ENCODE measurements around the gene CCDC69.
A peak's percentile ranks its signal among the peaks of the same experiment; 100 is the strongest.
"Not testable (repeated sequence)": the region's sequence is repeated elsewhere in the genome, so short reads cannot be mapped to it uniquely, and the experiment has no call there.

Gene CCDC69

GRCh38 chr5:151244206-151244605 lies 20.3 kb upstream of the CCDC69 start:
- no peak for DNase-seq

- no peak for DNase-seq
These were observed 19.7 kb upstream of the CCDC69 start for GRCh38 chr5:151243564-151243963.

GRCh38 chr5:151243127-151243526 lies 19.2 kb upstream of the CCDC69 start:
- DNase-seq: no peak

GRCh38 chr5:151240924-151241635 lies 17.2 kb upstream of the CCDC69 start:
- peak; percentile 37 for DNase-seq

GRCh38 chr5:151240268-151240835 lies 16.5 kb upstream of the CCDC69 start:
- not testable (repeated sequence) for DNase-seq

- peak; percentile 77 for DNase-seq
These were observed 15.5 kb upstream of the CCDC69 start for GRCh38 chr5:151239237-151239861.

- DNase-seq: no peak
These were observed 14.4 kb upstream of the CCDC69 start for GRCh38 chr5:151238303-151238741.

- DNase-seq: no peak
These were observed 13.8 kb upstream of the CCDC69 start for GRCh38 chr5:151237685-151238084.

- no peak for DNase-seq
These were observed 13.0 kb upstream of the CCDC69 start for GRCh38 chr5:151236888-151237287.

GRCh38 chr5:151235239-151235571 lies 11.3 kb upstream of the CCDC69 start:
- not testable (repeated sequence) for DNase-seq

- no peak for DNase-seq
These were observed 10.8 kb upstream of the CCDC69 start for GRCh38 chr5:151234476-151235238.

GRCh38 chr5:151233616-151234085 lies 9.8 kb upstream of the CCDC69 start:
- no peak for DNase-seq

- no peak for DNase-seq
These were observed 7.5 kb upstream of the CCDC69 start for GRCh38 chr5:151231359-151231758.

- no peak for DNase-seq
These were observed 6.3 kb upstream of the CCDC69 start for GRCh38 chr5:151230048-151230680.

GRCh38 chr5:151228986-151229385 lies 5.1 kb upstream of the CCDC69 start:
- no peak for DNase-seq

GRCh38 chr5:151227918-151228447 lies 4.1 kb upstream of the CCDC69 start:
- no peak for DNase-seq

GRCh38 chr5:151225475-151225874 lies 1.6 kb upstream of the CCDC69 start:
- DNase-seq: no peak

- no peak for DNase-seq
These were observed 1.2 kb upstream of the CCDC69 start for GRCh38 chr5:151225071-151225470.

- peak; percentile 37 for DNase-seq
These were observed 480 bp upstream of the CCDC69 start for GRCh38 chr5:151224372-151224771.

GRCh38 chr5:151222790-151223446 lies 974 bp downstream of the CCDC69 start:
- no peak for DNase-seq

GRCh38 chr5:151222054-151222789 lies 1.7 kb downstream of the CCDC69 start:
- DNase-seq: no peak
